Activated CD4-positive, alpha-beta memory T cell treated with anti-CD3 and anti-CD28 coated beads for 36 hours (primary cell): Measurements from ENCODE around the gene LRRC3B. TPM values are rescaled to one million over a fixed set of nuclear protein-coding genes. Genes with fewer than 3 reads are reported as not detected.

Source experiments
- CTCF ChIA-PET: fragments of 350-600 bp; sonication (Branson Sonifier 250); formaldehyde crosslinking; loops from one replicate; lab custom pipeline; 2021; ENCODE audit warnings: antibody characterized with exemption, inconsistent platforms; lab: Charles Lee
- POLR2A ChIA-PET: fragments of 350-600 bp; sonication (Branson Sonifier 250); formaldehyde crosslinking; loops from one replicate; lab custom pipeline; 2021; ENCODE audit warnings: antibody characterized with exemption; lab: Charles Lee
- DNase-seq: peaks from one replicate; pipeline ENCODE4 v3.0.0-alpha.2; 2020
- H3K27ac Mint-ChIP-seq: one replicate; pipeline ENCODE4 v1.8.0; 2021; ENCODE audit warnings: mixed read lengths
- H3K27me3 Mint-ChIP-seq: one replicate; pipeline ENCODE4 v1.8.0; 2021; ENCODE audit warnings: mixed read lengths
- H3K36me3 Mint-ChIP-seq: one replicate; pipeline ENCODE4 v1.8.0; 2021; ENCODE audit warnings: mixed read lengths
- H3K4me1 Mint-ChIP-seq: one replicate; pipeline ENCODE4 v1.8.0; 2021; ENCODE audit warnings: low read depth, mixed read lengths
- H3K4me3 Mint-ChIP-seq: one replicate; pipeline ENCODE4 v1.8.0; 2021; ENCODE audit warnings: mild to moderate bottlenecking, mixed read lengths
- H3K9me3 Mint-ChIP-seq: one replicate; pipeline ENCODE4 v1.8.0; 2021; ENCODE audit warnings: mixed read lengths
- intact Hi-C: fragments of 100-400 bp; cut with micrococcal nuclease; formaldehyde crosslinking; loops from one replicate; pipeline ENCODE4 v1.15.1; 2023
- total RNA-seq, 2 experiments: library from RNA; stranded (reverse); gene quantifications; one replicate each; pipeline ENCODE4 v1.2.3, GENCODE V29; 2021

The LRRC3B gene
- total RNA-seq, 2 experiments from 2014 or later = not detected

- Mint-ChIP-seq H3K4me3 (no peak overlapping the region), H3K27me3 (no peaks in the 10 kb centered on the region), H3K4me1 (no peaks in the 10 kb centered on the region), H3K36me3 (no peaks in the 10 kb centered on the region), H3K27ac (no peak overlapping the region), H3K9me3 (no peaks in the 10 kb centered on the region)
- intact Hi-C loops = loop anchor here (10.0 kb wide), 1 partner anchor 874 kb away; no protein-coding TSS in a partner anchor
- DNase-seq = no peak
- POLR2A ChIA-PET = interaction anchor here (0.6 kb wide), 1 partner anchor 17 kb away, joined by 4 read pairs; no protein-coding TSS in a partner anchor
- CTCF ChIA-PET = no interaction called here
Observed at GRCh38 chr3:26719134-26719533, 96.6 kb downstream of the LRRC3B start.

- intact Hi-C loops = no loop called here
Observed at GRCh38 chr3:26721047-26721446, 98.5 kb downstream of the LRRC3B start.

GRCh38 chr3:26731843-26732242 is 109.3 kb downstream of the LRRC3B start:
- Mint-ChIP-seq H3K36me3 (no peaks in the 10 kb centered on the region), H3K9me3 (no peaks in the 10 kb centered on the region), H3K27me3 (no peaks in the 10 kb centered on the region), H3K4me3 (no peak overlapping the region), H3K27ac (no peak overlapping the region), H3K4me1 (no peaks in the 10 kb centered on the region)
- intact Hi-C loops = no loop called here
- ChIA-PET POLR2A (no interaction called here), CTCF (no interaction called here)
- no peak for DNase-seq

More at GRCh38 chr3:26721047-26721446, 98.5 kb downstream of the LRRC3B start:
- ChIA-PET CTCF (interaction anchor here (1.0 kb wide), 1 partner anchor 8 kb away, joined by 4 read pairs; no protein-coding TSS in a partner anchor), POLR2A (no interaction called here)
- H3K36me3 Mint-ChIP-seq = no peaks in the 10 kb centered on the region
- DNase-seq = no peak
- H3K27ac Mint-ChIP-seq = no peak overlapping the region
- no peaks in the 10 kb centered on the region for H3K9me3 Mint-ChIP-seq
- H3K4me1 Mint-ChIP-seq = no peaks in the 10 kb centered on the region
- no peak overlapping the region for H3K4me3 Mint-ChIP-seq
- no peaks in the 10 kb centered on the region for H3K27me3 Mint-ChIP-seq

- H3K4me3 Mint-ChIP-seq = no peak overlapping the region
- H3K36me3 Mint-ChIP-seq = no peaks in the 10 kb centered on the region
- no peak overlapping the region for H3K27ac Mint-ChIP-seq
- CTCF ChIA-PET = no interaction called here
- POLR2A ChIA-PET = no interaction called here
- no peaks in the 10 kb centered on the region for H3K9me3 Mint-ChIP-seq
- DNase-seq = no peak
- no peaks in the 10 kb centered on the region for H3K27me3 Mint-ChIP-seq
- no peaks in the 10 kb centered on the region for H3K4me1 Mint-ChIP-seq
- intact Hi-C loops = no loop called here
Observed at GRCh38 chr3:26750263-26750662, 127.7 kb downstream of the LRRC3B start.

- intact Hi-C loops = no loop called here
- no peaks in the 10 kb centered on the region for H3K4me1 Mint-ChIP-seq
- no peaks in the 10 kb centered on the region for H3K27me3 Mint-ChIP-seq
- no peaks in the 10 kb centered on the region for H3K36me3 Mint-ChIP-seq
- H3K4me3 Mint-ChIP-seq = no peak overlapping the region
- DNase-seq = no peak
- POLR2A ChIA-PET = no interaction called here
- H3K27ac Mint-ChIP-seq = no peak overlapping the region
- H3K9me3 Mint-ChIP-seq = no peaks in the 10 kb centered on the region
- CTCF ChIA-PET = no interaction called here
Observed at GRCh38 chr3:26752466-26752865, 129.9 kb downstream of the LRRC3B start.

- Mint-ChIP-seq H3K4me3 (no peak overlapping the region), H3K27ac (no peak overlapping the region), H3K36me3 (no peaks in the 10 kb centered on the region), H3K4me1 (no peaks in the 10 kb centered on the region), H3K9me3 (no peaks in the 10 kb centered on the region), H3K27me3 (no peaks in the 10 kb centered on the region)
- no peak for DNase-seq
- ChIA-PET POLR2A (no interaction called here), CTCF (no interaction called here)
- intact Hi-C loops = no loop called here
Observed at GRCh38 chr3:26753095-26753494, 130.5 kb downstream of the LRRC3B start.

GRCh38 chr3:26757978-26758377 is 135.4 kb downstream of the LRRC3B start:
- no peaks in the 10 kb centered on the region for H3K9me3 Mint-ChIP-seq
- CTCF ChIA-PET = no interaction called here
- H3K4me1 Mint-ChIP-seq = no peaks in the 10 kb centered on the region
- H3K27me3 Mint-ChIP-seq = no peaks in the 10 kb centered on the region
- no peaks in the 10 kb centered on the region for H3K36me3 Mint-ChIP-seq
- POLR2A ChIA-PET = no interaction called here
- no peak overlapping the region for H3K4me3 Mint-ChIP-seq
- H3K27ac Mint-ChIP-seq = no peak overlapping the region
- DNase-seq = no peak
- intact Hi-C loops = no loop called here
